HG03175 (cell line): Measurements from ENCODE around the gene PPP2R5E.
A peak's percentile ranks its signal among the peaks of the same experiment; 100 is the strongest.

Experiments used
- ATAC-seq: cut with Tn5 transposase; IDR thresholded peaks from one replicate; pipeline ENCODE4 v1.9.1; 2021; ENCODE audit warnings: mild to moderate bottlenecking, moderate library complexity; ENCODE audit not compliant: unreplicated experiment

The PPP2R5E gene

DNA sequence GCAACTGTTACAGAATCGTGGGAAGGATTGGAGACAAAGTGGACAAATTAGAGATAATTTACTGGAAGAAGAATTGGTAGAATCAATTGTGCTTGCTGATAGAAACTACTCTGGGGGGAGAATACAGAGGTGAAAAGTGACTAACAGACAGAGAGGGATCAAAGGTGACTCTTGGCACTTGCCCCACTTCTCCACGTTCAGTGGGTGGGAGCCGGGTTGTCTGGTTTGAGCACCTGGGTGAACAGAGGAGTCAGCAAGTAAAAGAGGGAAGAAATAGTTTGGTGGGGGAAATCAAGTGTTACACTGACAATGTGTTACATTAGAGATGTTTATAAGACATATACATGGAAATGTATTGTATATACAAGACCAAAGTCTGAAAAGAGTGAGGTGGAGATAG, 69.1 kb downstream of the PPP2R5E start:
- ATAC-seq, result no peak

DNA sequence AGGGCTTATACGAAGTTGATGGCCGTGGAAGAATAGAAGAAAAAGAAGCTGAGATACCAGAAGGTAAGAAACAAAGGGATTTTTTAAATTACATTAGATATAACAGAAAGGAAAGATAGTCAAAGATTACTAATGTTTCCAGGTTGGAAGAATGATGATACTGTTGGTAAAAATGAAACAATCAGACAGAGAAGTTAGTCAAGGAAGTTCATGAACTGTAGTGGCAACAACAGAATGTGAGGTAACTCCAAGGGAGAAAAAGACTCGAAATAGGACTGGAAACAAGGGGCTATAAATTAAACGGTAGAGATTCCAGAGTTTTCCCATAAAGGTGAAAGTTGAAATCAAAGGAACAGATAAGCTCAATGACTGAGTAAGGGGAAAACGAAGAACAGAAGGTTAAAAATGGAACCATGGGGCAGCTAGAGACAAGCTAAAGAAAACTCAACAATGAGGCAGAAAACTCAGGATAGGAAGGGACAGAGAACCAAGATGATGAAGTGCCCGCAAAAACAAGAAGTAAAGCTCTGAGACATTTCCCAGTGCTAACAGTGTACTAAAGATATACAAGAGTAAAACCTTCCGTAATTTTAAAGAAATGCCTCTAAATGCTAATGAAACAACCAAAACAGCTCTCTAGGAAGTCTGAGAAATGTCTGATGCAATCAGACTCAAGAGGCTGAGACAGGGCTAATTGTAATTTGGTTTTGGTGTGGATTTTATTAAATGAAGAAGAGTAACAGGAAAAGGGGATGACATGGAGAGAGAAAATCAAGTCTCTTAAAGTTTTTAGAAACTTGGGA, 70.0 kb downstream of the PPP2R5E start:
- no peak for ATAC-seq

DNA sequence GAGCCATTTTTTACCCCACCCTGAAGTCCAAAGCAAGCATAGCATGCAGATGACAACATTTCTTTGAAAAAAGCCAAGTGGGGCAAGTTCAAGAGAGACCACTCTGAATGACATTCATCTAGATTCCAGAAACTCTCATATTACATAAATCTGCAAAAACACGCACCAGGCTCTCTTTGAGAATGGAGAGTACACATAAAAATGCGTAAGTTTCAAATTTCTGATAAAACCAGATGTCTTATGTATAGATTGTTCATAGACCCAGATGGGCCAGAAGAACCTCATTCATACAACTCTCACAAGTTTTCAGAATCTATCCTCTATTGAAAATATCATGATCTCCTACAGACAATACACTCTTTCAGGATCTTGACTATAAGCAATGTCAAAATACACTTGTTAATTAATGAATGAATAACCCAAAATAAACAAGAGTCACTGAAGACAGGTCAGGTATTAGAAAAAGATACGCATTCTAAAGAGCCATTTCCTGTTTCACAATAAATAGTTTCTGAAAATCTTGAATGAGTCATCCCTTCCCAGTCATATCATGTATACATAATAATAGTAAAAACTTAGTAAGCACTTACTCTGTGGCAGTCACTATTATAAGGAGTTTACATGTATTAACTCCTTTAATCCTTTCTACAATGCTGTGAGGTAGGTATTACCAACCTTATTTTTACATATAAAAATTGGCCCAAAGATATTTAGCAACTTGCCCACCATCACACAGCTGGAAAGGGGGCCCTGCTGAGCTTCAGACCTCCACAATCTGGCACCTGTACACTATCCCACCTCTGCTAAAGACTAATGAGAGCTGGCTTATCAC, 72.0 kb downstream of the PPP2R5E start:
- peak; percentile 88 for ATAC-seq

DNA sequence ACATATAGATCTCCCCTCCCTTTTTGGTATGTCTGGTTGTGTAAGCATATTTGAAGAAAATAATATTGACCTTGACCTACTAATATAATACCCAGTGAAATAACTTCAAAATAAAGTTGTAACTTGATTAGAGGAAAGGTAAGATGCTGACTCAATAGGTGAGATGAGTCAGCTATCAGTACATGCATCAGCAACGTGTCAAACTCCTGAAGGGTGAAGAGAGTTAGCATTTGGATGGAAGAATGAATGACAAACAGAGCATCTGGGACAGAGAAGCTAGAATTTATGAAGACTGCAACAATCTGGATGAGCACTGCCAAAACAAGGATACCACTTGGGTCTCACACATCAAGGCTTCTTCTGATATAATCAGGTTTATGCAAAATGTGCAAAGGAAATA, 74.9 kb downstream of the PPP2R5E start:
- ATAC-seq, result no peak

DNA sequence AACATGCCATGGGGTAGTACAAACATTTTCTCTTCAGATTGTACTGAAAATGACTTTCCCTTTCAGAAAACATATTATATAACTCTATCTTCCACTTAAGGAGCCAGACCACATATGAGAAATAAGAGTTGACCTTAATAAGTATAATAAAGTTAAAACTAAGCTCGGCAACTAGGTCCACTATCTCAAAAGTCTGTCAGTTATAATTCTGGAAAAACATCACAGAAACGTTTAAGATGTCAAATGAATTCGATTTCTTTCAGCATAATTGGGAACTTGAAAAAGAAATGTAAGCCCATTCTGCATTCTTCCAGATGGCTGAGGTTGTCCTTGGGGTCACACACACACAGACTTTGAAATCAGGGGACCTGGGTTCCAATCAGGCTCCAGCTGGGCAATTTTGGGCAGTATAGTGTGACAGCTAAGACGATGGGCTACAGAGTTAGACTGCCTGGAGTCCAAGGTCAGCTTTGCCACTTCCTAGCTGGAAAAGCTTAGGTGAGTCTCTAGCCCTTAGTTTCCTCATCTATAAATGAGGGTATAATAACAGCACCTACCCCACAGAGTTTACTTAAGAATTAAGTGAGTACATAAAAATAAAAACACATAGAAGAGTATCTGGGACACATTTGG, 75.6 kb downstream of the PPP2R5E start:
- no peak for ATAC-seq

DNA sequence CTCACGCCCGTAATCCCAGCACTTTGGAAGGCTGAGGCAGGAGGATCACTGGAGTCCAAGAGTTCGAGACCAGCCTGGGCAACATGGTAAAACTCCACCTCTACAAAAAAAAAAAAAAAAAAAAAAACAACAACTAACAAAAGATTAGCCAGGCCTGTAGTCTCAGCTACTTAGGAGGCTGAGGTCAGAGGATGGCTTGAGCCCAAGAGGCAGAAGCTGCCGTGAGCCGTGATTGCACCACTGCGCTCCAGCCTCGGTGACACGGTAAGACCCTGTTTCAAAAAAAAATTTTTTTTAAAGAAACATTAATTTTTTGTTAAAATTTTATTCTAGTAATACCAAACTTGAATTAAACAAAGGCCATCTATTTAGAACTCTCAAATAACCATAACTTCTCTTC, 77.8 kb downstream of the PPP2R5E start:
- no peak for ATAC-seq

DNA sequence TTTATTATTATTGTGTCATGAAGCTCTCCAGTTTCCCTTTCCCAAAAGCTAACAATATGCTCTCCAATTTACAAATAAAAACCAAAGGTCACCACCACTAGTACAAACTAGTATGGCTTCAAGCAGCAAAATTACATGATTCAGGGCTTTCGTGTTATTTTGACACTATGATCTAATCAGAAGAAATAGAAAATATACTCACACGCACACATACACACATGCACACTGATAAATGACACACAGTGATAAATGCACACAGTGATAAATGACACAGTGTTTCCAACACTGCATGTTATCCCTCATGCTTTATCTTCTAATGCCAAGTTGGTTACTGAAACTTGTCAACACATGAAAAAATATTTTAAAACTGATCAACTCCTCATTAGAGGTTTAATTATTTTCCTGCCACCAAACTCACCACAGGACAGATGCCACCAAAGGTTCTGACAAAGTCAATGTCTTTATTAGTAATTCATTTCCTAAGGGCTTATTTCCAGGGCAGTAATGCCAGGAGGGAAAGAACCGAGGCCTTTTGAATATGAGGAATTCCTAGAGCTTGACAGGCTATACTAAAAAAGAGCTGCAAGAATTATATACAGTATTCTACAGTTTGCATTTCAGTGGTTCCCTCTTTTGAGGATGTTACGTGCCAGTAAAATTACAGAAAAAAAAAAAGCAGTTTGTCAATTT, 82.4 kb downstream of the PPP2R5E start:
- no peak for ATAC-seq

DNA sequence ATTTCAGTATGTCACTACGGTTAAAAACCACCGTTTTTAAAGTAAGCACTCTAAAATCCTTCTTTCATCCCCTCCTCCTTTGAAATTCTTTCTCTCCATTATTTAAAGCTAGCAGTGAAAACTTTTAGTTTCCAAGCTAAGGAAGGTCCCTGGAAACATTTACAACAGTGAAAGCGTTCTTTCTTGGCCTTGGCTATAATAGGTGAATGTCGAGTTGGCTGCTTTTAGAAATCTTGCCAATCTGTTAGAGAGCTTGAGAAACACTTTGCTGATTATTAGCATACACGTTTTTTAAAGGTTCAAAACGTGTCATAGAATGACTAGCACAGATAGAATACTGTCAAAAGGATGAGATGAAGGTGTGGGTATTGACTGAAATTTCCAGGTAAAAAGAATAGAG, 83.4 kb downstream of the PPP2R5E start:
- no peak for ATAC-seq

DNA sequence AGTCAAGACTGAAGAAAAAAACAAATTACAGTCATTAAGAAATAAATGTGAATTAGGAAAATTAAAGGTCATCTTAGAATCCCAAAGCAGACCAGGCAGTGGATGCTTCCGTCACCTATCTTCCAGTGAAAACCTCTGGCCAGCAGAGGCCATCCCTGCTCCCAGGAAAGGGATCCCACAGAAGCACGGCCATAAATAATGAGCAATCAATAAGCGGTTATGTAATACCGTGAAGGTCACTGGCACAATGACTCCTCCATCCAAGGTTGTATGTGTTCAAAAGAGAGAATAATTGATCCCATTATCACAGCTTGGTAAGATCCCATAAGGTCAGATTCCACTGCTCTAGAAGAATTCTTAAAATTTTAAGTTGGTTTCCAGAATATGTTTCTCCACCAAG, 85.7 kb downstream of the PPP2R5E start:
- no peak for ATAC-seq

DNA sequence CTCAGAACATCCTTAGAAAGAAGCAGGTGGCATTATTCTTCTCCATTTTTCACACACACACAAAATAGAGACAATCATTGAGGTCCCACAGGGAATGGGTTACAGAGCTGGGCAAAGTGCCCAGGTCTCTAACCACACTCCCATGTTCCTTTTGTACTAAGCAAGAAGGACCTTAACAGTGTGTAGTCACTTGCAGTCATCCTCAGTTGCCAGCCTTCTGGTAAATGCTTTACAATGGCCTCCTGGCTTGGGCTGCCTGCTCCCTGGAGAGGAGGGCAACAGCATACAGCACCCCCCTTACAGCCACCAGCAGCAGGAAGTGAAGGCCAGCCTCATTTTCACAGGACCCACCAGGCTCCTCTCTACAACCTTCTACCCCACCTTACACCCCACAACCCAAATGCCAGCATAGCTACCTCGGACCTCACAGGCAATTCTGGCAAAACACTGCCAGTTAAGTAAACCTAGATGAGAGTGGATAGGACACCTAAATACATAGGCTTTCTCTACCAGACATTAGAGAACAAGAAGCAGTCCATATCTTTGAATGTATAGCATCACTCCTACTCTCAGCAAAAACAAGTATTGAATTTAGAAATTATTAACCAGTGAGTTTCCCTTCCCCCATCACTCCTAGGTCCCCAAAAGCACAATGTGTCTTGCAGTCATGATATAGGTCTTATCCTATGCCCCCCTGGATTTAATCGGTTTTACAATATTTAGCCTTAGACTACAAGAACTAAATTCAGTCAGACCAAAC, 88.1 kb downstream of the PPP2R5E start:
- ATAC-seq, result peak; percentile 86

DNA sequence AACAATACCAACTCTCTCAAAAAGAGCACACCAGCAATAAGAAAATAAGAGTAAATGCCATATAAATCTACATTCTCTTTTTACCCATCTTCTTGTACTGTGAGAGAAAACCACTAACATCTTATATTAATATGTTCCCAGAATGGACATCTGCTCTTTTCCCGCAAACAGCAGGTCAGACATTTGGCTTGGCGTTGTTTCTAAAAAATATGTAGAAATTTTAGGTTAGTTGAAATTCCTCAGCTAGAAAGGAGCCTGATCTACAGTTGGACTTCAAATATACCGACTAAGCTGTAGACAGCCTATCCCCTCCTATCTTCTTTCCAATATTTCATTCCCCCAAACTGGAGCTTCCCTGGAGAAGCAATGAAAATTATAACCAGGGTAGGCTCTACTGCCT, 88.7 kb downstream of the PPP2R5E start:
- ATAC-seq, result no peak

DNA sequence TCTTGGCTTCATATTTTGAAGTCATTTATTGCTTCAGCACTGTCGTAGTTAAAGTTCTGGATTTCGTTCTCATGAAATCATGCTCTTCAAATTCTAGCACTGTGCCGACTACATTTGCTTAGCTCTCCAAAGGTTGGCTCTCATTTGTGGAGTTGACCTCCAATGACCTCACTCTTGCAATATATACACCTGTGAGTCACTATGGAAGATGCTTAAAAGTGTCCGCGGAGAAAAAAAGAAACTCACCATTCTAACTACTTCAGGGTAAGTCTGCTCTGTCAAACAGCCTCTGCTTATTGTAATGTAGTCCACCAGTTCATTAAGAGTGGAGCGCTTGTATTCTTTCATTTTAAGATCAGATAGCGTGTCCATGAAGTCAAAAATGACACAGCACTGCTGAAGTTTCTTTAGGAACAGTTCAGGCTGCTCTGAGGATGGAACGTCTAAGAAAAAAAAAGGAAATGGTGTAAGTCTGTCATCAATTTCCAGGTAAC, 89.7 kb downstream of the PPP2R5E start:
- ATAC-seq, result no peak

DNA sequence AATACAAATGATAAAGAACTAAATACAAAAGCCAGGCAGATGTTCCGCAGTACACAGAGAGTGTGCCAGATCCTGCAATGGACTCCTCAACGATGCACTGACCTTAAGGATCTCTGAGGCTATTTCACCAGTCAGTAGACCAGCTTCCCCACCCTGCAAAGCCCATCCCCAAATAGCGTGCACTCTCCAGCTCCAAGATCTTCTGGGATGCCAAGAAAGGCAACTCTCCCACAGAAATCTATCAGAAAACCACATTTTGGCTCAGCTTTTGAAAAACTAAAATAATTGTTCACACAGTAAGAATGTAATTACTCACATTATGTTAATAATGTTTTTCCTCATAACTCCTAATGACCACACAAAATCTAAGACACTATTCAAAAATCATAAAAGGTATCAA, 90.4 kb downstream of the PPP2R5E start:
- ATAC-seq, result no peak

DNA sequence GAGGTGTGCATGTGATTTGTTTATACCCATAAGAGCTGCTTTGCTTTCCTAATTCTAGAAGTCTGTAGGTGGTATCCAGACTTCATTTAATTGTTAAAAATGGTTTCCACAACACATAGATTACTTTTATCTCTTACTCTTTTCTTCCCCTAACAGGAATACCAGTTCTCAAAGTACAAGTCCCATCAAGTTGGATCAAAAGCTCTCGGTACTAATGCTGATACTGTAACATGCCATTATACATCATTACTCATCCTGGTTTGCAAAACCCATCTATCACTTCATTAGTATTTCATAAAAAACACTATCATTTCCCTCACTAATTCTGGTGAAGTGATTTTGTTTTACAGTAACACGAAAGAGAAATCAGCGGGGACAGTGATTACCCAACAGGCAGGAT, 94.3 kb downstream of the PPP2R5E start:
- no peak for ATAC-seq

DNA sequence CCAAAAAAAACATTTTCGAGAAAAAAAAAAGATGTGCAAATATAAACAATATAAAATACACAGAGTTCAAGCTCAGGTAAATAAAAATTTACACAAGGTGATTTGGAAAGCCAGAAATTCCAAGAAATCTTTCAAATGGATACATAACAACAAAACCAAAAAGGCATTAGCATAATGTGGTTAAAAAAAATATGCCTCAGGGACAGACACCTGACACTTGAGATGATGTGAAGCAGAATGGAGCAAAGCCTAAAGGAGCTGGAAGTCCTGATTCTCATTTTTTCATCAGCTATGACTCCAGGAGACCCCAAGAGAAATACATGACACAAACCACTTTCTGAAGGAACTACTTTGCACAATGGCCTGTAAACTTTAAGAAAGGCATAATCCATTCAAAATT, 98.6 kb downstream of the PPP2R5E start:
- ATAC-seq, result no peak

DNA sequence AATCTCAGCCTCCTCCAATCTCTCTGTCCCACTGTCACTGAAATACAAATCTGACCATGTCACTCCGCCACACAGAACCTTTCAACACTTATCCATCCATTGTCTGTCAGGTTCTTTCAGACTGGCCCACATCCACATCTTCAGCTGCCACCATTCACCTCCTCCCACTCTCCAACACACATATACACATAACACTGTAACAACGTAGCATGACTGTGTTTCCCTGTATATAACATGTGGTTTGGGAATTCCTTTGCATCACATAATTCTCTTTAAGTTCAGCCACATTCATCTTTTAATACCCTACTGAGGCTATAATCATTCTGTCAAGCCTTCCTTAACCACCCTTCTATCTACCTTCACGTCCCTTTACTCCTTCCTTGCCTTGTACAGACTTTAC, 99.2 kb downstream of the PPP2R5E start:
- ATAC-seq, result no peak

DNA sequence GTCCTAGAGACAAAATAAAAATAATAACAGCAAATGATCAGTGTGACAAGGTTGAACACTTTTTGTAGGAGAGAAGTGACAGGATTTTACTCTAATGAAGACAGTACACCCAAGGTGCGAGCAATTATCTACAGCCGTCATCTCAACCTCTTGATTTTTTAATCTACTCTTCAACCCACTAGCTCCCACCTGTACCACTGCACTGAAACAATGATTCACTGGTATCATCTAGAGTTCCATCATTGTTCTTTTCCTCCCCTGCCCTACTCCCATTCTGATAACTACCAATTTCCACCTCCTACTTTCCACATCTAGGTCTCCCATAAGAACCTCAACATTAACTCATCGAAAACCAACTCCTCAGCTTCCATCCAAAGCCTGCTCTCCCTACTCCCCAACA, 99.8 kb downstream of the PPP2R5E start:
- no peak for ATAC-seq

DNA sequence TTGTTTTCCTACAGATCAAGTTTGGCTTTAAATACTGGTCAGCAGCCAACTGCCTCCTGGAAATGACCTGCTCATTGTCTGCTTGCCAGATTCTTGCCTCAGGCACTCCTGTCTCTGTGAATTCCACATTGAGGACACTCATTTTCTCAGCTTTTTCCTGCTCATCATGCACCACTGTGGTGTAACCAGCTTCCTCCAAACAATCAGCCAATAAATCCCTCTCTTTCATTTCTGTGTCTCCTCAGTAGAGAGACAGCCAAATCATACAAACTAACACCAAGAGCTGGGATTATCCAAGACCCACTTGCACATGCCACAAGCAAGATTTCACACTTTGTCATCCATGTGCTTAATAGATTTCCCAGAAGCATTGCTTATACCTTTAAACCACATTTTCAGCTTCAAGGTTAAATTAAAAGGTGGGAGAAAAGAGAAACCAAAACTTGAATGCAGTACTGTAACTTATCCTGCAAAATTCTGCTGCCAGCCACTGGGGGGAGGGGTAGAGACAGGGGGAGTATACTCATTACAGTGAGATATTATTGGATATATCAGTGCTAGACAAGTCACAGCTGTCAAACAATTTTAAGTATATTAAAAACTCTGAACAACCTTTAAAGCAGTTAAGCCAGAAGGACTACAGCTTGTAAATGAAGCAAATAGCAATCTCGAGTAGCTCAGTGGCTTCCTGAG, 105.0 kb downstream of the PPP2R5E start:
- no peak for ATAC-seq

DNA sequence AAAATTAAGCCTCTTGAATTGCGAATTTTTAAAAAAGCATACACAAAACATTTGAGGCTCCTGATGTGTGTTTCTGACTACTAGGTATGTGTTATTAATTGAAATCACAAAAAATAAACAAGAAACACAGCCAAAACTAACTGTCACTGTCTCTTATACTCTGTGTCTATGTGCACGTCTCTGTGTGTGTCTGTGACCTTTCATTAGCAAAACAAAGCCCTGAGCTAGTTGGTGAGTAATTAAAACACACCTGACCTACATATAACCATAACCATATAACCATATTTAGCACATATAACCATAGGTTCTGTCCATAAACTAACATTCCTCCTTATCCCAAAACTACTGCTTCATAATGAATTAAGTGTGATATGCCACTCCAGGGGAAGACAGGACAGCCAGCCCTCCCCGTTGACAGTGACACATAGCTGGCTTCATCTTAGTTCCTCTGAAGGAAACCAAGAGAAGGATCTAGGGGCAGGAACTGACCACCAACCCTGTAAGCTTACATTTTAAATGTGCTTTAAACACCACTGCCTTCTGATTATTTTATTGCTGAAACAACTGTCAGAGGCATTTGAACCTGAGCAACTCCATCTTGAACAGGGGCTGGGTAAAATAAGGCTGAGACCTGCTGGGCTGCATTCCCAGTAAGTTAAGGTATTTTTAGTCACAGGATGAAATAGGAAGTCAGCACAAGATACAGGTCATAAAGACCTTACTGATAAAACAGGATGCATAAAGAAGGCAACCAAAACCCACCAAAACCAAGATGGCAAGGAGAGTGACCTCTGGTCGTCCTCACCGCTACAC, 106.7 kb downstream of the PPP2R5E start:
- no peak for ATAC-seq
